GM12874 (cell line): ENCODE measurements around the gene TMEM212.

ENCODE experiments used
- TF ChIP-seq, protein P1 (sequence below): IDR thresholded peaks from 2 replicates; pipeline ENCODE4 v1.5.1; 2011; ENCODE audit warnings: low read depth, mild to moderate bottlenecking, control low read depth, low read length, moderate library complexity; ENCODE audit not compliant: insufficient read depth

Gene TMEM212

DNA sequence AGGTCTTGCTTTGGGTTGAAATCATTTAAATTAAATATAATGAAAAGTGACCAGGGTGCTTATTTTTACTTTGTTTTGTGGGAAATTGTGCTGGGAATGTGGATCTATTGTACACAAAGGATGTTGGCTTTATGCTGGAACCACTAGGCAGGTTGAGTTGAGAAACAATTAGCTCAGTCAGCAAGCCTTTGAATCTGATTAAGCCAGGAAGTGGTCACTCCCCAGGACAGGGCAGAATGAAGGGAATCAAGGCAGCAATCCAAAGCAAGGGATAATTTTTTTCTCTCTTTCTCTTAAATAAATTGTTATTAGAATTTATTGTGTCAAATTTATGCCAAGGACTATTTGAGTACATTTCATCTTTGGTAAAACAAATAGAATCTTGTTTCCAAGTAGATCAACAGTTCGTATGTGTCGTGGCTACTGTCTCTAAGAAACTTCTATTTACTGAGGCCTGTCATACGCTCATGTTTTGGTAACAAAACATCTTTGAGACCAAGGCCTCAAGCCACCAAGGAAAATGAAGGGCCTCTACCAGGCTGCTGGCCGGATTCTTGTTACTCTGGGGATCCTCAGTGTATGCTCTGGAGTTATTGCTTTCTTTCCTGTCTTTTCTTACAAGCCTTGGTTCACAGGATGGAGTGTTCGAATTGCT lies at the start of gene TMEM212:
TMEM212 (plus strand) TSS at position 486 of the 655 bp plus-strand sequence; CDS start at position 521, 35 bp downstream.
- TF ChIP-seq, protein P1, sequence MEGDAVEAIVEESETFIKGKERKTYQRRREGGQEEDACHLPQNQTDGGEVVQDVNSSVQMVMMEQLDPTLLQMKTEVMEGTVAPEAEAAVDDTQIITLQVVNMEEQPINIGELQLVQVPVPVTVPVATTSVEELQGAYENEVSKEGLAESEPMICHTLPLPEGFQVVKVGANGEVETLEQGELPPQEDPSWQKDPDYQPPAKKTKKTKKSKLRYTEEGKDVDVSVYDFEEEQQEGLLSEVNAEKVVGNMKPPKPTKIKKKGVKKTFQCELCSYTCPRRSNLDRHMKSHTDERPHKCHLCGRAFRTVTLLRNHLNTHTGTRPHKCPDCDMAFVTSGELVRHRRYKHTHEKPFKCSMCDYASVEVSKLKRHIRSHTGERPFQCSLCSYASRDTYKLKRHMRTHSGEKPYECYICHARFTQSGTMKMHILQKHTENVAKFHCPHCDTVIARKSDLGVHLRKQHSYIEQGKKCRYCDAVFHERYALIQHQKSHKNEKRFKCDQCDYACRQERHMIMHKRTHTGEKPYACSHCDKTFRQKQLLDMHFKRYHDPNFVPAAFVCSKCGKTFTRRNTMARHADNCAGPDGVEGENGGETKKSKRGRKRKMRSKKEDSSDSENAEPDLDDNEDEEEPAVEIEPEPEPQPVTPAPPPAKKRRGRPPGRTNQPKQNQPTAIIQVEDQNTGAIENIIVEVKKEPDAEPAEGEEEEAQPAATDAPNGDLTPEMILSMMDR = no peak

DNA sequence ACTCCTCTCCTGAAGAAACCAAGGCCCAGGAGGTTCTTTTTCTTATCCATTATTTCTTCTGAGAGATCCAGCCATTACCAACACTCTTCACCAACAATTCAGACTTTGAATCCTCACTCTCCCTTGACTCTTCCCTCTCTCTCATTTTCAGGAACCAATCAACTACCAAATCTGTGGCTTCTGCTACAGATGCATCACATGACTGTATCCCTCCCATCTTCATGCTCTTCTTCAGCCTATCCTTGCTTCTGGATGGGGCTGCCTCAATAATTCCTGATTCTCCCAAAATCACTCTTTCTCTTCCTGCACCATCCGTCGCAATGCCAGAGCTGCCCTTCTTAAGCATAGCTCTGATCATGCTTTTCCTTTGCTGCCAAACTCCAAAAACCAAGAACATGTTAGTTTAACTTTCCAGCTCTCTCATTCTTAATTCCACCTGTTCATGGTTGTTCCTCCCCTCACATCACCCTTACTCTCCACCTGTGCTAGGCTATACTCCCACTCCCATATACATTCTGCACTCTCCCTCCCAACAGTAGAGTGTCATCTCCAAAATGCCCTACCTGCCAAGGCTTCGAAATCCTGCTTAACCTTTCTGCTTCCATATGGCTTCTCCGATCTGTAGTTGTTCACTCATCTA lies 46.4 kb upstream of the TMEM212 start:
- TF ChIP-seq, protein P1 = no peak

DNA sequence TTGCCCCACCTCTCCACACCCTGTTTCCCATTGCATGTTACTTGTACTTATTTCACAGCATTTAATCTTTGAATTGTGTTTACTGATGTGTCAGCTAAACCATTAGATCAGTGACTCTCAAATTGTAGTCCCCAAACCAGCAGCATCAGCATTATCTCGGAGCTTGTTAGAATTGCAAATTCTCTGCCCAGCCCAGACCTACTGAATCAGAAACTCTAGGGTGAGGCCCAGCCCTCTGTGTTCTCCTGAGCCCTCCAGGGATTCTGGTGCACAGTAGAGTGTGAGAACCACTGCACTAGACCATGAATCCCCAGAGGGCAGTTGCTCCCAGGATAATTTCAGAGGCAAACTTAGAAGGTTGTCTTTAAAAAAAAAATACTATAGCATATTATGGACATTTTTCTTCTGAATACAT lies 45.9 kb upstream of the TMEM212 start:
- TF ChIP-seq, protein P1 = no peak

DNA sequence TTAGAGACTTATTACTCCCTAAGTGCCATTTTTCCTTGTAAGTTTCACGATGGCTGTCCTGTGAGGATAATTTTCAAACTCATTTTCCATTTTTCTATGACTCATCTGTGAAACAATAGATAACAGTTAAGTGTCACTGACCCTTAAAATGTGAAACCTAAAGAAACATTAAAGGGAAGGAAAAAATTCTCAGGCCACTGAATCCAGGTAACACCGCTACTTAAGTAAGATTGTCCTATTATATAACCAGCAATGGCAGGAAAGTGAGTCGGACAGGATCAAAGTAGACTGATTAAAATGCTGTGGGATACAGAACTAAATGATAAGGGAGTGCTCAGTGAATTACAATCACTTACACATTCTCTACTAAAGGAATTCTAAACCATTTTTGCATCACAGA lies 45.3 kb upstream of the TMEM212 start:
- TF ChIP-seq, protein P1 = no peak

DNA sequence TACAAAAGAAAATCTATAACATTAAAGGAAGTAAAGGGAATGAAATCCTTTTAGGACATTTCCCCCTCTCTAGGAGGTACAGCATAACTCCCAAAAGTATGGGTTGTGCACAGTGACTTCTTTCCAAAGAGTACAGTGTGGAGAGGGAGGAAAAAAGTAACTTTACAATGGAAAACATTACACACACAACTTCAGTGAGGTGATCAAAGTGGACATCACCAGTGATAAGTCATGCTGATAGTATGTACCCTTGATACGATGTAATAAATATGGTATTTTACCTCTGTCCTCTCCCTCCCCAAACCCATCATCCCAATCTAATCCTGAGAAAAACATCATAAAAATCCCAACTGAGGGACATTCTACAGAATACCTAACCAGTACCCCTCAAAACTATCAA lies 43.6 kb upstream of the TMEM212 start:
- TF ChIP-seq, protein P1 = no peak

DNA sequence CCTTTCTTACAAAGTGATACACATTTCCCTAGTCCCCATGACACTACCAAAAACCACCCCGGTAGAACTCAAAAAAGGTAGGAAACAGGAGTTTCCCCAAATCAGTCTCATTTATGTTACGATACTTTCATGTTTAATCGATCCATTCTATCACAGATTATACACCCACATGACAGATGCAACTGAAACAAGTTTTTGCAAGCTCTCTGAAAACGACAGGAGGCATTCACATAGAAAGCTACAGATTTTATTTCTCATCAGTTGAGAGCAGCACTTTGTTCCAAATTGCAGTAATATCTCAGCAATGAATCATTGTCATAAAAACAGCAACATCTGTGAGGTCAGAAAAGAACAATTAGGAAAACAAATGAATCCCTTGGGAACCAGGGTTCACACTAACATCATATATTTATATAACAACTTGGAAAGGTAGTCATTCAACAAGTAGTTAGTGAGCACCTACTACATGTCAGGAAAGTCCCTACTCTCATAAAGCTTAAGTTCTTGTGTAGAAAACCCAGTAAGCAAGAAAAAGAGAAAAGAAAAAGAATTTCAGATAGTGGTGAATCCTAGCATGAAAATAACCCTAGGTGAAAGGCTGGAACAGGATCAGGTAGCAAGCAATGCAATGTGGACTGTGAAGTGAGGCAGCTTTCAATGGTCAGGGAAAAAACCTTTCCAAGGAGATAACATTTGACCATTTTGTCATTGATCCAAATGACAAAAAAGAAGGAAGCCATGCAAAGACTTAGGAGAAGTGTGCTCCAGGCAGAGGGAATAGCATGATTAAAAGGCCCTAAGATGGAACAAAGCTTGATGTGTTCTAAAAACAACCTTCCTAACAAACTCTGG lies 41.2 kb upstream of the TMEM212 start:
- TF ChIP-seq, protein P1 = no peak

DNA sequence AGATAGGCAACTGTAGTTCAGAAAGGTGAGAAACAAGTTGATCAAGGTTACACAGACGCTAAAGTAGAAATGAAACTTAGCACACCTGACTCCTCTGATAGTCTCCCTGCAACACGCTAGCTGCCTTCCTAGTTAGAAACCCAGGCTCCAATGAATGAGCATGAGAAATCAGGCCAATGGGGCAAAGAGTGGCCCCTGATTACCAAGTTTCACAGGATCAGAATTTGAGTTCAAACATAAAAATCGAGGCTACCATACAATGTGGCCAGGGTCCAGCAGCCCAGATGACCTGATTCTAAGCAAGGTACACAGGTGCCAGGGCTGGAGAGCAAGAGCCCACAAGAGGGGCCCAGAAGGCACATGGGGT lies 40.6 kb upstream of the TMEM212 start:
- TF ChIP-seq, protein P1 = no peak
